ENCODE results near the gene LSAMP. TPM values are rescaled to one million over a fixed set of nuclear protein-coding genes. Genes with fewer than 3 reads are reported as not detected.

The LSAMP gene
- total and polyA plus RNA-seq, 2 of the 13 experiments (the other 11 are each of a cell fraction or from before 2014, with no cell fraction given) = not detected

GRCh38 chr3:116263842-116264545 lies 181.3 kb downstream of the LSAMP start (continued):
- no peak for TF ChIP-seq TERF1 (CRISPR knock-in tag; IDR thresholded peaks at IDR 0.05)
- TF ChIP-seq, protein P1, sequence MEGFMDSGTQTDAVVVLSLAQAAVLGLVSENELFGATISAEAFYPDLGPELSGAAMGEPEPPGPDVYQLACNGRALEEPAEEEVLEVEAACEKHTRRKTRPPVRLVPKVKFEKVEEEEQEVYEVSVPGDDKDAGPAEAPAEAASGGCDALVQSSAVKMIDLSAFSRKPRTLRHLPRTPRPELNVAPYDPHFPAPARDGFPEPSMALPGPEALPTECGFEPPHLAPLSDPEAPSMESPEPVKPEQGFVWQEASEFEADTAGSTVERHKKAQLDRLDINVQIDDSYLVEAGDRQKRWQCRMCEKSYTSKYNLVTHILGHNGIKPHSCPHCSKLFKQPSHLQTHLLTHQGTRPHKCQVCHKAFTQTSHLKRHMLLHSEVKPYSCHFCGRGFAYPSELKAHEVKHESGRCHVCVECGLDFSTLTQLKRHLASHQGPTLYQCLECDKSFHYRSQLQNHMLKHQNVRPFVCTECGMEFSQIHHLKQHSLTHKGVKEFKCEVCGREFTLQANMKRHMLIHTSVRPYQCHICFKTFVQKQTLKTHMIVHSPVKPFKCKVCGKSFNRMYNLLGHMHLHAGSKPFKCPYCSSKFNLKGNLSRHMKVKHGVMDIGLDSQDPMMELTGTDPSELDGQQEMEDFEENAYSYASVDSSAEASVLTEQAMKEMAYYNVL (CRISPR knock-in tag; IDR thresholded peaks at IDR 0.05; ENCODE audit: borderline replicate concordance) = no peak
- no peak for TF ChIP-seq ZFP36 (IDR thresholded peaks at IDR 0.05; ENCODE audit: borderline replicate concordance, low read depth, low read length, partially characterized antibody)
- no peak for TF ChIP-seq ZNF747 (CRISPR knock-in tag; IDR thresholded peaks at IDR 0.05; ENCODE audit: borderline replicate concordance)
- TF ChIP-seq HCFC1 (IDR thresholded peaks at IDR 0.05; ENCODE audit: low read depth, low read length) = no peak
- no peak for TF ChIP-seq RBM39 (IDR thresholded peaks at IDR 0.05; ENCODE audit: low read depth, low read length, poor library complexity, severe bottlenecking)
- no peak for TF ChIP-seq RORA (CRISPR knock-in tag; IDR thresholded peaks at IDR 0.05)

GRCh38 chr3:116260491-116260890 lies 184.8 kb downstream of the LSAMP start:
- BruUV-seq (replicated peaks) = no TSS peak
- no peaks in the 10 kb centered on the region for H3K4me1 ChIP-seq (ENCODE audit: insufficient read depth, low read length)
- FAIRE-seq (no peak), ATAC-seq (no peak), DNase-seq (ENCODE audit: low spot score) (no peak)
- intact Hi-C loops (cut with micrococcal nuclease; ENCODE audit: unreplicated experiment) (no loop called here), in situ Hi-C loops (cut with HindIII; ENCODE audit: extremely low pct_ligation_motif_present, low pct_unique_long_range_greater_than_20kb) (no loop called here)
- no peaks in the 10 kb centered on the region for H3K36me3 ChIP-seq (replicated peaks in 1 of 2; ENCODE audit: control insufficient read depth in 1 of 2, insufficient read depth in 2 of 2, low read length in 2 of 2)
- ChIA-PET POLR2A (no interaction called here), CTCF (ENCODE audit: low intra/inter-chr PET ratio, low total read pairs) (no interaction called here)
- H3K4me2 ChIP-seq (ENCODE audit: low read depth, low read length) = no peak overlapping the region
- H3K9me3 ChIP-seq (ENCODE audit: low read length) = no peaks in the 10 kb centered on the region
- H4K20me1 ChIP-seq (ENCODE audit: insufficient read depth, low read length) = no peaks in the 10 kb centered on the region
- H3K27ac ChIP-seq (ENCODE audit: extremely low read length, insufficient read depth, low read length) = no peak overlapping the region
- H3K27me3 ChIP-seq (ENCODE audit: control insufficient read depth in 1 of 2, insufficient read depth in 2 of 2, low read length in 2 of 2) = no peaks in the 10 kb centered on the region
- H3K79me2 ChIP-seq (ENCODE audit: insufficient read depth, low read length) = no peaks in the 10 kb centered on the region
- H2AFZ ChIP-seq (ENCODE audit: low read length) = no peak overlapping the region
- WGBS (ENCODE audit: low lambda C conversion rate) = 2% methylated on average over 2 of the region's 2 CpGs
- H3K4me3 ChIP-seq (replicated peaks in 1 of 3; ENCODE audit: insufficient read depth in 1 of 3, low read depth in 2 of 3, low read length in 3 of 3) = no peak overlapping the region
- H3K9ac ChIP-seq (ENCODE audit: insufficient read depth, low read depth, low read length) = no peak overlapping the region
- TF ChIP-seq, protein P2, sequence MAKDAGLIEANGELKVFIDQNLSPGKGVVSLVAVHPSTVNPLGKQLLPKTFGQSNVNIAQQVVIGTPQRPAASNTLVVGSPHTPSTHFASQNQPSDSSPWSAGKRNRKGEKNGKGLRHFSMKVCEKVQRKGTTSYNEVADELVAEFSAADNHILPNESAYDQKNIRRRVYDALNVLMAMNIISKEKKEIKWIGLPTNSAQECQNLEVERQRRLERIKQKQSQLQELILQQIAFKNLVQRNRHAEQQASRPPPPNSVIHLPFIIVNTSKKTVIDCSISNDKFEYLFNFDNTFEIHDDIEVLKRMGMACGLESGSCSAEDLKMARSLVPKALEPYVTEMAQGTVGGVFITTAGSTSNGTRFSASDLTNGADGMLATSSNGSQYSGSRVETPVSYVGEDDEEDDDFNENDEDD (CRISPR knock-in tag; IDR thresholded peaks at IDR 0.05; ENCODE audit: borderline replicate concordance) = no peak
- TF ChIP-seq, protein P3, sequence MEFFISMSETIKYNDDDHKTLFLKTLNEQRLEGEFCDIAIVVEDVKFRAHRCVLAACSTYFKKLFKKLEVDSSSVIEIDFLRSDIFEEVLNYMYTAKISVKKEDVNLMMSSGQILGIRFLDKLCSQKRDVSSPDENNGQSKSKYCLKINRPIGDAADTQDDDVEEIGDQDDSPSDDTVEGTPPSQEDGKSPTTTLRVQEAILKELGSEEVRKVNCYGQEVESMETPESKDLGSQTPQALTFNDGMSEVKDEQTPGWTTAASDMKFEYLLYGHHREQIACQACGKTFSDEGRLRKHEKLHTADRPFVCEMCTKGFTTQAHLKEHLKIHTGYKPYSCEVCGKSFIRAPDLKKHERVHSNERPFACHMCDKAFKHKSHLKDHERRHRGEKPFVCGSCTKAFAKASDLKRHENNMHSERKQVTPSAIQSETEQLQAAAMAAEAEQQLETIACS (CRISPR knock-in tag; IDR thresholded peaks at IDR 0.05) = no peak
- TF ChIP-seq HOXA9 (CRISPR knock-in tag; IDR thresholded peaks at IDR 0.05; ENCODE audit: borderline replicate concordance) = no peak
- TF ChIP-seq, protein P4, sequence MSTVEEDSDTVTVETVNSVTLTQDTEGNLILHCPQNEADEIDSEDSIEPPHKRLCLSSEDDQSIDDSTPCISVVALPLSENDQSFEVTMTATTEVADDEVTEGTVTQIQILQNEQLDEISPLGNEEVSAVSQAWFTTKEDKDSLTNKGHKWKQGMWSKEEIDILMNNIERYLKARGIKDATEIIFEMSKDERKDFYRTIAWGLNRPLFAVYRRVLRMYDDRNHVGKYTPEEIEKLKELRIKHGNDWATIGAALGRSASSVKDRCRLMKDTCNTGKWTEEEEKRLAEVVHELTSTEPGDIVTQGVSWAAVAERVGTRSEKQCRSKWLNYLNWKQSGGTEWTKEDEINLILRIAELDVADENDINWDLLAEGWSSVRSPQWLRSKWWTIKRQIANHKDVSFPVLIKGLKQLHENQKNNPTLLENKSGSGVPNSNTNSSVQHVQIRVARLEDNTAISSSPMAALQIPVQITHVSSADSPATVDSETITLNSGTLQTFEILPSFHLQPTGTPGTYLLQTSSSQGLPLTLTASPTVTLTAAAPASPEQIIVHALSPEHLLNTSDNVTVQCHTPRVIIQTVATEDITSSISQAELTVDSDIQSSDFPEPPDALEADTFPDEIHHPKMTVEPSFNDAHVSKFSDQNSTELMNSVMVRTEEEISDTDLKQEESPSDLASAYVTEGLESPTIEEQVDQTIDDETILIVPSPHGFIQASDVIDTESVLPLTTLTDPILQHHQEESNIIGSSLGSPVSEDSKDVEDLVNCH (CRISPR knock-in tag; IDR thresholded peaks at IDR 0.05) = no peak
- no peak for TF ChIP-seq NAIF1 (CRISPR knock-in tag; IDR thresholded peaks at IDR 0.05; ENCODE audit: borderline replicate concordance)
- TF ChIP-seq FOXA1 (IDR thresholded peaks at IDR 0.05) = no peak
- TF ChIP-seq FOXA1 (CRISPR knock-in tag; IDR thresholded peaks at IDR 0.05) = no peak

All from HepG2 (cell line).